GM18873 (cell line): Measurements from ENCODE around the gene HEATR9.
"Not testable (repeated sequence)": the region's sequence is repeated elsewhere in the genome, so short reads cannot be mapped to it uniquely, and the experiment has no call there.

ENCODE experiments used
- ATAC-seq: cut with Tn5 transposase; IDR thresholded peaks from one replicate; pipeline ENCODE4 v1.9.1; 2021; ENCODE audit warnings: mild to moderate bottlenecking, moderate library complexity, moderate number of reproducible peaks; ENCODE audit not compliant: unreplicated experiment, low FRiP score

The HEATR9 gene

GRCh38 chr17:35868737-35869136 lies at the start of gene HEATR9:
TSS of gene HEATR9 (minus strand) at chr17:35868891. CDS start at chr17:35868742, 149 bp downstream.
- ATAC-seq, result no peak

- ATAC-seq, result no peak
These were observed 49.0 kb upstream of the HEATR9 start for GRCh38 chr17:35917519-35918213.

- ATAC-seq, result no peak
These were observed 46.7 kb upstream of the HEATR9 start for GRCh38 chr17:35915153-35915964.

- ATAC-seq, result no peak
These were observed 45.7 kb upstream of the HEATR9 start for GRCh38 chr17:35914354-35914753.

- no peak for ATAC-seq
These were observed 44.9 kb upstream of the HEATR9 start for GRCh38 chr17:35913609-35914008.

- no peak for ATAC-seq
These were observed 44.3 kb upstream of the HEATR9 start for GRCh38 chr17:35912942-35913341.

GRCh38 chr17:35912339-35912912 lies 43.7 kb upstream of the HEATR9 start:
- no peak for ATAC-seq

GRCh38 chr17:35909408-35909807 lies 40.7 kb upstream of the HEATR9 start:
- no peak for ATAC-seq

GRCh38 chr17:35907691-35908090 lies 39.0 kb upstream of the HEATR9 start:
- ATAC-seq, result no peak

GRCh38 chr17:35906926-35907637 lies 38.4 kb upstream of the HEATR9 start:
- ATAC-seq, result no peak

- no peak for ATAC-seq
These were observed 37.7 kb upstream of the HEATR9 start for GRCh38 chr17:35906191-35906925.

GRCh38 chr17:35903451-35903850 lies 34.8 kb upstream of the HEATR9 start:
- ATAC-seq, result no peak

- no peak for ATAC-seq
These were observed 33.0 kb upstream of the HEATR9 start for GRCh38 chr17:35901631-35902175.

- ATAC-seq, result no peak
These were observed 32.2 kb upstream of the HEATR9 start for GRCh38 chr17:35900708-35901480.

- ATAC-seq, result no peak
These were observed 31.6 kb upstream of the HEATR9 start for GRCh38 chr17:35900280-35900679.

GRCh38 chr17:35898283-35899070 lies 29.8 kb upstream of the HEATR9 start:
- no peak for ATAC-seq

GRCh38 chr17:35897772-35898171 lies 29.1 kb upstream of the HEATR9 start:
- not testable (repeated sequence) for ATAC-seq
